Activated B cell treated with CpG ODN at 0.5 μM for 24 hours (primary cell): Measurements from ENCODE around the gene DNAH12. TPM values are rescaled to one million over a fixed set of nuclear protein-coding genes. Genes with fewer than 3 reads are reported as not detected.

Experiments used
- ATAC-seq: fragments of 200-7000 bp; cut with Tn5 transposase; one replicate; pipeline ENCODE4 v1.10.0; 2021; ENCODE audit warnings: low read depth, mild to moderate bottlenecking, moderate library complexity
- CTCF ChIA-PET: fragments of 350-600 bp; sonication (Branson Sonifier 250); formaldehyde crosslinking; loops from one replicate; lab custom pipeline; 2021; ENCODE audit warnings: antibody characterized with exemption; lab: Charles Lee
- POLR2A ChIA-PET: fragments of 350-600 bp; sonication (Branson Sonifier 250); formaldehyde crosslinking; loops from one replicate; lab custom pipeline; 2021; ENCODE audit warnings: antibody characterized with exemption; lab: Charles Lee
- DNase-seq: peaks from one replicate; pipeline ENCODE4 v3.0.0; 2022
- H3K27ac Mint-ChIP-seq: one replicate; pipeline ENCODE4 v1.8.0; 2020; ENCODE audit warnings: mixed read lengths
- H3K27me3 Mint-ChIP-seq: one replicate; pipeline ENCODE4 v1.8.0; 2021; ENCODE audit warnings: mixed read lengths
- H3K36me3 Mint-ChIP-seq: one replicate; pipeline ENCODE4 v1.8.0; 2021; ENCODE audit warnings: low read depth, mixed read lengths
- H3K4me1 Mint-ChIP-seq: one replicate; pipeline ENCODE4 v1.8.0; 2021; ENCODE audit warnings: mixed read lengths
- H3K4me3 Mint-ChIP-seq: one replicate; pipeline ENCODE4 v1.8.0; 2020; ENCODE audit warnings: mild to moderate bottlenecking, mixed read lengths
- H3K9me3 Mint-ChIP-seq: one replicate; pipeline ENCODE4 v1.8.0; 2020; ENCODE audit warnings: mixed read lengths
- intact Hi-C: fragments of 100-400 bp; cut with micrococcal nuclease; formaldehyde crosslinking; loops from one replicate; pipeline ENCODE4 v1.15.1; 2024
- total RNA-seq: library from RNA; stranded (reverse); gene quantifications from 2 replicates; pipeline ENCODE4 v1.2.3, GENCODE V29; 2022
- TF ChIP-seq, protein P1 (sequence below): fragments of 200-600 bp; IDR thresholded peaks from one replicate; pipeline ENCODE4 v1.8.0; 2022; ENCODE audit warnings: antibody characterized with exemption, mild to moderate bottlenecking

DNAH12 gene
- total RNA-seq, 1 donor from 2014 or later, result 0.22 TPM

DNA sequence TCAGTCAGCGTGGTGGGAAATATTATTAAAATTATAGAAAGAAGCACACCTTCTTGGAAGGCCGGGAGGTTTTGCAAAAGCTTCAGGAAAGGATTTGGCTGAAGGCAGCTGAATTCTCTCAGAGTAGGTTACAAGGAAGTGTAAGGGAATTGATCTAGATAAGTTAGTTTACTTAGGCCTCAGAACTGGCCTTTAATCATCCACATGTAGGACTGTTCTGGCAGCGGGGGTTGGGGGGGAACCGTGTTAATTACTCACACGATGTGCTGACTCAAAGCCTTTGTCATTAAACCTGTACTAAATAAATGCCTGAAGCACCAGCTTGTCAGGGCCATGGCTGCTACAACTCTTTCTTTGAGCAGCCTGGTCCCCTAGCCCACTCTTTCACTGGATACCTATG lies 264.5 kb downstream of the DNAH12 start:
- ChIA-PET CTCF (no interaction called here), POLR2A (no interaction called here)
- Mint-ChIP-seq H3K27me3 (no peaks in the 10 kb centered on the region), H3K36me3 (peaks cover 6% of the 10 kb centered on the region), H3K27ac (no peak overlapping the region), H3K9me3 (peaks cover 4% of the 10 kb centered on the region), H3K4me3 (no peak overlapping the region), H3K4me1 (no peaks in the 10 kb centered on the region)
- ATAC-seq, result no peak
- intact Hi-C loops, result no loop called here
- TF ChIP-seq, protein P1, sequence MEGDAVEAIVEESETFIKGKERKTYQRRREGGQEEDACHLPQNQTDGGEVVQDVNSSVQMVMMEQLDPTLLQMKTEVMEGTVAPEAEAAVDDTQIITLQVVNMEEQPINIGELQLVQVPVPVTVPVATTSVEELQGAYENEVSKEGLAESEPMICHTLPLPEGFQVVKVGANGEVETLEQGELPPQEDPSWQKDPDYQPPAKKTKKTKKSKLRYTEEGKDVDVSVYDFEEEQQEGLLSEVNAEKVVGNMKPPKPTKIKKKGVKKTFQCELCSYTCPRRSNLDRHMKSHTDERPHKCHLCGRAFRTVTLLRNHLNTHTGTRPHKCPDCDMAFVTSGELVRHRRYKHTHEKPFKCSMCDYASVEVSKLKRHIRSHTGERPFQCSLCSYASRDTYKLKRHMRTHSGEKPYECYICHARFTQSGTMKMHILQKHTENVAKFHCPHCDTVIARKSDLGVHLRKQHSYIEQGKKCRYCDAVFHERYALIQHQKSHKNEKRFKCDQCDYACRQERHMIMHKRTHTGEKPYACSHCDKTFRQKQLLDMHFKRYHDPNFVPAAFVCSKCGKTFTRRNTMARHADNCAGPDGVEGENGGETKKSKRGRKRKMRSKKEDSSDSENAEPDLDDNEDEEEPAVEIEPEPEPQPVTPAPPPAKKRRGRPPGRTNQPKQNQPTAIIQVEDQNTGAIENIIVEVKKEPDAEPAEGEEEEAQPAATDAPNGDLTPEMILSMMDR, result no peak
- DNase-seq, result no peak

DNA sequence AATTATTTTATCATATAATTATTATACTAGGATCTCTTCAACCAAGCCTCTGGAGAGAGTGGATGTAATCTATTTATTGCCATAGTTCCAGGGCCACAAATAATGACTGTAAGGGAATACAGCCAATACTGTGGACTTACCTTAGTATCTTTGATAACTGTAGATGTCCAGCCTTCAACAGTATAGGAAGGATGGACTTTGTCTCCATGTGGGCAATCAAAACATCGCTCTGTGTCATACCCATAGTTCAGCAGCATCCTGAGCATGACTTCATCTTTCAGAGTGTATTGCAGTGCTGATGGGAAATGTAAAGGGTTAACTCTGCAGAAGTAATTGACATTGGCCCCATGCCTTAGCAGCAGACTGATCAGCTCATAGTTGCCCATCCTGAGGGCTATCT lies 265.9 kb downstream of the DNAH12 start:
- Mint-ChIP-seq H3K4me1 (no peaks in the 10 kb centered on the region), H3K4me3 (no peak overlapping the region), H3K27me3 (no peaks in the 10 kb centered on the region), H3K36me3 (peaks cover 14% of the 10 kb centered on the region), H3K27ac (no peak overlapping the region), H3K9me3 (peaks cover 4% of the 10 kb centered on the region)
- ChIA-PET CTCF (no interaction called here), POLR2A (no interaction called here)
- intact Hi-C loops, result no loop called here
- no peak for ATAC-seq
- DNase-seq, result no peak
- TF ChIP-seq, protein P1, result no peak

GRCh38 chr3:57275393-57275792 lies 268.8 kb downstream of the DNAH12 start:
- ChIA-PET POLR2A (no interaction called here), CTCF (no interaction called here)
- TF ChIP-seq, protein P1, result no peak
- Mint-ChIP-seq H3K4me1 (no peaks in the 10 kb centered on the region), H3K27ac (no peak overlapping the region), H3K4me3 (no peak overlapping the region), H3K27me3 (no peaks in the 10 kb centered on the region), H3K9me3 (peaks cover 3% of the 10 kb centered on the region), H3K36me3 (peaks cover 35% of the 10 kb centered on the region)
- intact Hi-C loops, result no loop called here
- DNase-seq (no peak), ATAC-seq (no peak)

DNA sequence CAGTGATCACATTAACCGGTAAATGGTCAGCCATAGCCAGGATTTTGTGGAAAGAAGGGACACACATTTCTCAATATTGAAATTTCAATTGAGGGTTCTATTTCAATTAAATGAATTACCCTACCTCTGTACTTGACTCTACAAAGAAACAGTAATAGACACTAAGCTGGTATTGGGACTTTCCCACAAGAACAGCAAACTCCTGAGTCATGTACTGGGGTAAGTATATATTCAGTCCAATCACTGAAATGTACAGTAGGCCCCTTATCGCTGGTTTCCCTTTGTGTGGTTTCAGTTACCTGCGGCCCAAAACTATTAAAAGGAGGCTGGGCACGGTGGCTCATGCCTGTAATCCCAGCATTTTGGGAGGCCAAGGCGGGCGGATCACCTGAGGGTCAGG lies 269.3 kb downstream of the DNAH12 start:
- no peaks in the 10 kb centered on the region for H3K4me1 Mint-ChIP-seq
- TF ChIP-seq, protein P1, result no peak
- no peaks in the 10 kb centered on the region for H3K9me3 Mint-ChIP-seq
- H3K36me3 Mint-ChIP-seq, result peaks cover 39% of the 10 kb centered on the region
- H3K4me3 Mint-ChIP-seq, result no peak overlapping the region
- POLR2A ChIA-PET, result no interaction called here
- intact Hi-C loops, result no loop called here
- CTCF ChIA-PET, result no interaction called here
- no peak overlapping the region for H3K27ac Mint-ChIP-seq
- DNase-seq (no peak), ATAC-seq (no peak)
- H3K27me3 Mint-ChIP-seq, result no peaks in the 10 kb centered on the region

GRCh38 chr3:57268416-57268815 lies 275.7 kb downstream of the DNAH12 start:
- H3K27ac Mint-ChIP-seq, result no peak overlapping the region
- no peak for ATAC-seq
- intact Hi-C loops, result no loop called here
- H3K27me3 Mint-ChIP-seq, result no peaks in the 10 kb centered on the region
- ChIA-PET POLR2A (no interaction called here), CTCF (no interaction called here)
- peaks cover 4% of the 10 kb centered on the region for H3K9me3 Mint-ChIP-seq
- no peaks in the 10 kb centered on the region for H3K4me1 Mint-ChIP-seq
- H3K4me3 Mint-ChIP-seq, result no peak overlapping the region
- TF ChIP-seq, protein P1, result no peak
- DNase-seq, result no peak
- H3K36me3 Mint-ChIP-seq, result peaks cover 83% of the 10 kb centered on the region
